WTC11 (cell line): ENCODE data around the gene BORCS5.

Source experiments
- CBFB ChIP-seq: sonication (generic); formaldehyde crosslinking; IDR thresholded peaks from 2 replicates; pipeline ENCODE4 v1.8.1; 2022; ENCODE audit warnings: mild to moderate bottlenecking, low read depth, missing genetic modification reagents
- ERG ChIP-seq: fragments of 250-450 bp; sonication (Bioruptor Pico); IDR thresholded peaks from 2 replicates; pipeline ENCODE4 v1.8.0; 2021; ENCODE audit warnings: mild to moderate bottlenecking
- GRHL2 ChIP-seq: fragments of 250-450 bp; sonication (Bioruptor Pico); IDR thresholded peaks from 2 replicates; pipeline ENCODE4 v1.8.0; 2022; ENCODE audit warnings: mild to moderate bottlenecking, moderate library complexity; ENCODE audit not compliant: insufficient replicate concordance, severe bottlenecking
- JUN ChIP-seq: sonication (generic); formaldehyde crosslinking; IDR thresholded peaks from 2 replicates; pipeline ENCODE4 v1.8.0; 2023; ENCODE audit warnings: mild to moderate bottlenecking, missing genetic modification reagents
- MAX ChIP-seq: sonication (generic); formaldehyde crosslinking; IDR thresholded peaks from 2 replicates; pipeline ENCODE4 v1.8.0; 2022; ENCODE audit warnings: mild to moderate bottlenecking, missing genetic modification reagents
- NFYB ChIP-seq: sonication (generic); formaldehyde crosslinking; conservative IDR thresholded peaks from 2 replicates; pipeline ENCODE4 v1.8.0; 2022; ENCODE audit warnings: low read depth, missing genetic modification reagents
- NR3C1 ChIP-seq: sonication (generic); formaldehyde crosslinking; conservative IDR thresholded peaks from 2 replicates; pipeline ENCODE4 v1.8.1; 2023; ENCODE audit warnings: low read depth, mild to moderate bottlenecking, missing genetic modification reagents
- SMAD3 ChIP-seq: sonication (generic); formaldehyde crosslinking; IDR thresholded peaks from 2 replicates; pipeline ENCODE4 v1.8.0; 2022; ENCODE audit warnings: missing genetic modification reagents, mild to moderate bottlenecking, borderline replicate concordance
- SP1 ChIP-seq: sonication (generic); formaldehyde crosslinking; conservative IDR thresholded peaks from 2 replicates; pipeline ENCODE4 v1.8.1; 2022; ENCODE audit warnings: missing genetic modification reagents
- ZBTB21 ChIP-seq: sonication (generic); formaldehyde crosslinking; IDR thresholded peaks from 2 replicates; pipeline ENCODE4 v1.8.1; 2023; ENCODE audit warnings: mild to moderate bottlenecking, missing genetic modification reagents, borderline replicate concordance
- ZNF121 ChIP-seq: sonication (generic); formaldehyde crosslinking; IDR thresholded peaks from 2 replicates; pipeline ENCODE4 v1.8.0; 2023; ENCODE audit warnings: missing genetic modification reagents
- TF ChIP-seq, protein P1 (sequence below): fragments of 200-600 bp; IDR thresholded peaks from 2 replicates; pipeline ENCODE4 v1.8.0; 2022; ENCODE audit warnings: antibody characterized with exemption
- TF ChIP-seq, protein P2 (sequence below): sonication (generic); formaldehyde crosslinking; IDR thresholded peaks from 2 replicates; pipeline ENCODE4 v1.8.1; 2023; ENCODE audit warnings: mild to moderate bottlenecking, missing genetic modification reagents, moderate library complexity

- TF ChIP-seq, protein P1, sequence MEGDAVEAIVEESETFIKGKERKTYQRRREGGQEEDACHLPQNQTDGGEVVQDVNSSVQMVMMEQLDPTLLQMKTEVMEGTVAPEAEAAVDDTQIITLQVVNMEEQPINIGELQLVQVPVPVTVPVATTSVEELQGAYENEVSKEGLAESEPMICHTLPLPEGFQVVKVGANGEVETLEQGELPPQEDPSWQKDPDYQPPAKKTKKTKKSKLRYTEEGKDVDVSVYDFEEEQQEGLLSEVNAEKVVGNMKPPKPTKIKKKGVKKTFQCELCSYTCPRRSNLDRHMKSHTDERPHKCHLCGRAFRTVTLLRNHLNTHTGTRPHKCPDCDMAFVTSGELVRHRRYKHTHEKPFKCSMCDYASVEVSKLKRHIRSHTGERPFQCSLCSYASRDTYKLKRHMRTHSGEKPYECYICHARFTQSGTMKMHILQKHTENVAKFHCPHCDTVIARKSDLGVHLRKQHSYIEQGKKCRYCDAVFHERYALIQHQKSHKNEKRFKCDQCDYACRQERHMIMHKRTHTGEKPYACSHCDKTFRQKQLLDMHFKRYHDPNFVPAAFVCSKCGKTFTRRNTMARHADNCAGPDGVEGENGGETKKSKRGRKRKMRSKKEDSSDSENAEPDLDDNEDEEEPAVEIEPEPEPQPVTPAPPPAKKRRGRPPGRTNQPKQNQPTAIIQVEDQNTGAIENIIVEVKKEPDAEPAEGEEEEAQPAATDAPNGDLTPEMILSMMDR, result no peak
- TF ChIP-seq CBFB (CRISPR knock-in tag) (no peak), GRHL2 (no peak), ZNF121 (no peak), SP1 (no peak), ZBTB21 (CRISPR knock-in tag) (no peak), ERG (no peak), MAX (CRISPR knock-in tag) (no peak), NFYB (CRISPR knock-in tag) (no peak), NR3C1 (CRISPR knock-in tag) (no peak), SMAD3 (CRISPR knock-in tag) (no peak), JUN (no peak)
- TF ChIP-seq, protein P2, sequence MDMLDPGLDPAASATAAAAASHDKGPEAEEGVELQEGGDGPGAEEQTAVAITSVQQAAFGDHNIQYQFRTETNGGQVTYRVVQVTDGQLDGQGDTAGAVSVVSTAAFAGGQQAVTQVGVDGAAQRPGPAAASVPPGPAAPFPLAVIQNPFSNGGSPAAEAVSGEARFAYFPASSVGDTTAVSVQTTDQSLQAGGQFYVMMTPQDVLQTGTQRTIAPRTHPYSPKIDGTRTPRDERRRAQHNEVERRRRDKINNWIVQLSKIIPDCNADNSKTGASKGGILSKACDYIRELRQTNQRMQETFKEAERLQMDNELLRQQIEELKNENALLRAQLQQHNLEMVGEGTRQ (CRISPR knock-in tag), result no peak
Observed at GRCh38 chr12:12474471-12474928, 117.6 kb downstream of the BORCS5 start.
